ENCODE results near the gene NAP1L1.

Gene NAP1L1

DNA sequence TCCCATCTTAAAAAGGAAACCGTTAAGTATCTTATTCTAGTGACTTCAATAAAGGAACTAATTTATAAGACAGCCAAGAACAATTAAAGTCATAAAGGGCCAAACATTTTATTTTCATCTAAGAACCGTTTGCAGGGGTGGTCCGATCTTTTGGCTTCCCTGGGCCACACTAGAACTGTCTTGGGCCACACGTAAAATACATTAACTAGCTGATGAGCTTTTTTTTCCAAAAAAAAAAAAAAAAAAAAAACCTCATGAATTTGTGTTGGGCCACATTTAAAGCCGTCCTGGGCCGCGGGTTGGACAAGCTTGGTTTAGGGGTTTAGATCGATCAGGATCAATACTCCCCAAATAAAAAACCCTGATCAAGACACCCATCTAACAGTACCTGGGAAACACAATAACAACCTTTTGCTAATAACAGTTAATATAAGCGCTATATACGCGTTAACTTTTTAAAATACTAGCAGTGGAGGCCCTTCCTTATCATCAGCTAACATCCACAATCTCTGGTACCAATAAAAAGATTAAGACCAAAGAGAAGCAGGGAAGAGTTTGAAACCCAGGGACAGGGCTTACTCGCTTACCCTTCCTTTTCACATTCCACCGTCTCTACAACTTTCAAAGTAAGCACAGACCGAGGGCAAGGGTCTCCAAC is 1.1 kb downstream of the NAP1L1 start:
- no peak for DNase-seq (ENCODE audit: low spot score)

DNA sequence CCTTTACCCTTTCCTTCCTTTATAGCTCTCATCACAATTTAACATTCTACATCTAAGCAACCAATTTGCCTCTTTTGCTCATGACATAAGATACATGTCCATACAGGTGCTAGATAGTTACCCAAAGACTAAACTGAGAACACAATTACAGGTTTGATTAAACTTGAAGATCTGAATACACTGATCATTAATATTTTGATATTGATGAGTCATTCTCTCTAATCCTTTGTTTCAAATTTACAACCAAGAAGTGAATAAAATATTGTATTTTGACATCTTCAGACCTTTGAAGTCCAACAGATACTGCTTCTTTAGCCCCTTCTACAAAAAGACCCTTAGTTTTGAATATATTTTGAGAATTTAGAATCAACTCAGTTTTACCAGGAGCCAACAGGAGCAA is 2.6 kb downstream of the NAP1L1 start:
- DNase-seq (ENCODE audit: low spot score), result no peak

DNA sequence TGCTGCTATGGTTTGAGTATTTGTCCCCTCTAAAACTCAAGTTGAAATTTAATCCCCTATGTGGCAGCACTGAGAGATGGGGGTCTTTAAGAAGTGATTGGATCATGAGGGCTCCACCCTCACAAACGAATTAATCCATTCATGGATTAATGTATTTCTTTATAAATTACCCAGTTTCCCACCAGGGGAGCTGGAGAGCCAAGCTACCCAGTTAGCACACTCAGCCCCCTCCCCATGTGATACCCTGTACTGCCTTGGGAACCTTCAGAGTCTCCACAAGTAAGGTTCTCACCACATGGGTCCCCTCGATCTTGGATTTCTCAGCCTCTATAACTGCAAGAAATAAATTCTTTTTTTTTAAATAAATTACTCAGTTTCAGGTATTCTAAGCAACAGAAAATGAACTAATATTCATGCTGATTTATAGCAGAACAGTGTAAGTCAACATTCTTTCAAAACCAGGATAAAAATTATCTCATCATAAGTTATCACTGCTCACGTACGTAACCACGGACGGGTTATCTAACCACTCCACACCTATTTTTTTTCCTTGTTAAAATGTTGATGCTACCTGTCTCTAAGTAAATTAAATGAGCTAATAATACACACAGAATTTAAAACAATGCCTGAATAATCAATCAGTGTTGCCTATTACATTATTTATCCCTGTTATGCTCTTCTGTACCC is 3.6 kb downstream of the NAP1L1 start:
- DNase-seq (ENCODE audit: low spot score), result no peak

DNA sequence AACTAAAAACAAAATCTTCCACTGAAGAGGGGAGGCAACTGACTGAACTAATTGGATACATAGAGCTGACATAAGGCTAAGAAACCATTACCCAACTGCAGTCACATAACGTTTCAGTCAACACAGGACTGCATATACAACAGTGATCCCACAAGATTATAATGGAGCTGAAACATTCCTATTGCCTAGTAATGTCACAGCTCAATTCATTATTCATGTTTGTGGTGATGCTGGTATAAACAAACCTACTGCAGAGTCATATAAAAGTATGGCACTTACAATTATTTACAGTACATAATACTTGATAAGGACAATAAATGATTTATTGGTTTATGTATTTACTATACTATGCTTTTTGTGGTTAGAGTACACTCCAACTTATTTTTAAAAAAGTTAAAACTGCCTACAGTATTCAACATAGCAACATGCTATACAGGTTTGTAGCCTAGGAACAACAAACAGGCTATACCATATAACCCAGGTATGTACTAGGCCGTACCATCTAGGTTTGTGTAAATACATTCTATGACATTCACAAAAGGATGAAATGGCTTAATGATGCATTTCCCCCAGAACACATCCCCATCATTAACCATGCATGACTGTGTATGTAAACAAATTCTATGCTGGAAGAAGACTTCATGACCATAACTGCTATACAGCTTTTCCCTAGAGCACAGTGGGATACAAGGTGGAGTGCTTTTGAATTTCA is 4.3 kb downstream of the NAP1L1 start:
- DNase-seq (ENCODE audit: low spot score), result peak; percentile 22

DNA sequence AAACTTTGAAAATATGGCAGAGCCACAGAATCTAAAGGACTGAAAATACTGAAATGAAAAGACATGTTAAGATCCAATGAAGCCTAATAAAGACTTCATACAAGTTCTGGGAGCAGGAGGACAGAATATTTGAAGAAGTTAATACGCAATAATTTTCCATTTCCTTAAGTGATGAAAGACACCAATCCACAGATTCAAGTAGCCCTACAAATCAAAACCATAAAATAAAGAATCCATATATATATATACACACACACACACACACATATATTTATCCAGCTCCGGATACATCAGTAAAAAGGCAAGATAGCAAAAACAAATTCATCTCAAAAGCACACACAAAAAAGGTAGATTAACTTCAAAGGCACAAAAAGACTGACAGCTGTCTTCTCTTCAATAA is 5.7 kb downstream of the NAP1L1 start:
- DNase-seq (ENCODE audit: low spot score), result no peak

DNA sequence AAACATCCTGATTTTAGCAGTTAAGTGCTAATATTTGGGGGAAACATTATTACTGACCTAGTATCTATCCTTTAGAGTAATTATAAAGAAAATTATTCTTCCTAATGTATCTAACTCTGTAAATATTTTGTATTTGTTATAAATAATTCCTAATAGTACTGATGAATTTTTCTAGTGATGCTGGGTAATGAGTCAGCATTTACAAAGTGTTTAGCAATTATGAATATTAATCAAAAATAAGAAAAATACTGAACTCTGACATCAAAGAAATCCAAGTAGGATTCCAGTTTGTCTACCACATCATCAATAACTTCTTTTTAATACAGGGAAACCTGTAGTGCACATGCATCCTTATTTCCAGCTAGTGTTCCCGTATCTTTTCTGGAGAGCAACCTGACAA is 9.0 kb downstream of the NAP1L1 start:
- no peak for DNase-seq (ENCODE audit: low spot score)

DNA sequence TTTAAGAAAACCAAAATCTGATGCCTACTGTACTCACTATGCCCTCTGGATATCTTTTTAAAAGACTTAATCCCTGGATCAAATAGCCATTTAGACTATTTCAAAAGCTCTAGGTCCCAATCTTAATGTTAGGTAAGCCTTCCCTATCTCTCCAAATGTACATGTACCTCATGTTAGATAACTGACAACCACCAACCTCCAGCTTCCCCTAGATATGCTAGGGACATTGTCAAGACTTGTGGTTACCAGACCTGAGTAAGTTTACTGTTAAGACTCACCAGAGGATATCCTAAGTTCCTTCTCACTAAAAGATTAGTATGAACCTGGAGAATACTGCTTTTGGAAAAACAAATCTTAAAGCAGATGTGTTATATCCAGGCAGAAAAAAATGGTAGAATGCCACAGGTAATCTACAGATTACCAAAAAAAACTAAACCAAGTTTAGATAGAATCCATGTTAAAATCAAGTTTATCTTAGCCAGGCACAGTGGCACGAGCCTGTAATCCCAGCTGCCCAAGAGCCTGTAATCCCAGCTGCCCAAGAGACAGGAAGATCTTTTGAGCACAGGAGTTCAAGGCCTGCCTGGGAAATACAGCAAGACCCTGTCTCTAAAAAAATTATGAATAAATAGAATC is 9.7 kb downstream of the NAP1L1 start:
- peak; percentile 12 for DNase-seq (ENCODE audit: low spot score)

DNA sequence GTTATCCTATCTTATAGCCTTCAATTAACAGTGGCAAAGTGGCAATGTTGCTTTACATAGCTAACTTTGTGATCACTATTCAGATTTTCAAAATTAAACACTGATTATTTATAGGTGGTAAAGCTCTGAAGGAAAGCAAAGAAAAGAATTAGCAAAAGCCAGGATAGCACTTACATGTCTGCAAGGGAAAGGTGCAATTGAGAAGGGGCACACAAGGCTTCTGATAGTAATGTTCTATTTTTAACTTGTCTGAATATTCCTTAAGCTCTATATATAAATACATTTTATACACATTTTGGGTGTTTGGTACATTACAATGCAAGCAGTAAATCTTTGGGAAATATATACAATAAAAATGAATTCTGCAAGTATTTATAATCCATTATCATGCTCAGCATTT is 10.9 kb downstream of the NAP1L1 start:
- DNase-seq (ENCODE audit: low spot score), result no peak

DNA sequence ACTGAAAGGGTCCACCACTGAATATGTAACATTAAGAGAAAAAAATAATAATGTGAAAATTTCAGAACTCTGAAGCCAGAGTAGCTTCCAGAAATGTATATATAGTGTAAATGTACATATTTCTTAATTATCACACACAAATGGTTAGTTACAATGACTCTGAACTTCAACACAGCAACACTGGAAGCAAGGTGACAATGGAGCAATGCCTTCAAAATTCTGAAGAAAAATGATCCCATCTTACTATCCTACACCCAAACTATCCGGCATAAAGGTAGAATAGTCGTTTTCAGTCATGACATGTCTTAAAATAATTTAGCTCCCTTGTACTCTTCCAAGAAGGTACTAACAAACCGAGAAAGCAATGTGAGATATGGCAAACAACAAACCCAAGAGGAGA is 11.9 kb downstream of the NAP1L1 start:
- no peak for DNase-seq (ENCODE audit: low spot score)

DNA sequence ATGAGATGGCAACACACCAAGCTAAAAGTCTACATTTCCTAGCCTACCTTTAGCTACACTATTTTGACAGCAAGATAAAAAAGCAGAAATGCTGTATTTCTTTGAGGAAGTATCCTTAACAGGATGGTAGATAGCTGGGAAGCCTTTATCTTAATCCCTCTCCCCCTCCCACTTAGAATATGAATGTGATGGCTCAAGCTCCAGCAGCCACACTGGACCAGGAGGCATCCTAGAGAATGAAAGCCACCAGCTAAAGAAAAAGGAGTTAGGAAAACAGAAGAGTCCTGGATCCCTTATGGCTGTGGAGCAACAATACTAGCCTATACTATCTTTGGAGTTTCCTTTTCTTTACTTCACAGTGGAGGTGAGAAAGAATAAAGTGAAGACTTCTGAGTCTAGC is 15.1 kb downstream of the NAP1L1 start:
- no peak for DNase-seq (ENCODE audit: low spot score)

DNA sequence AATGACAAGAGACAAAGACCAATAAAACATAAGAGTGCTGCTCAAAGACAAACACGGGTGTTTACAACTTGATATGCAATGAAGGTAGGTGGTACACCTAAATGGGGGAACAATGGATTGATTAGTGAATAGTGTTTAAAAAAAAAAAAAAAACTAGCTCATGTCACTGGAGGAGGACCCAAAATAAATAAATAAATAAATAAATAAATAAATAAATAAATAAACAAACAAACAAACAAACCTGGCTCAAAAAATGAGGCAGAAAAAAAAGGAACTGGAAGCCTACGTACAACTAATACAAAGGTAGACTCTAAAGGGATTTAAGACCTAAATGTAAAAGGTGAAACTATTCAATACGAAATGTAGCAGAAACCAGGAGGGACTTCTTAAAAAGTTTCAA is 18.6 kb downstream of the NAP1L1 start:
- no peak for DNase-seq (ENCODE audit: low spot score)

DNA sequence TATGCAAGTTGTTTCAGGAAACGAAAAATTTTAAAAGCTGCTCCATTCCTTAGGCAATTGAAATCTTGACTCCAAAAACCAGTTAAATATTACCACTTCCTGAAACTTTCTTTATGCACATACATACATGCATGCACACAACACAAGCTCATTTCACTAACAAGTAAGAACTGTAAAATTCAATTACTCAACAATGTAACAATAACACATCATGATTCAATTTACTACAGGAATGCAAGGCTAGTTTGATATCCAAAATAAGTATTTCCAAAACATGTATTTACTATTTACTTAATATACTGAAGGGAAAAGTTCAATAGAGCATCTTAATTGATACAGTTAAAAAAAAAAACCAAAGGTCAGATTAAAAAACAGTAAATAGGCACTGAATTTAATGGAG is 19.6 kb downstream of the NAP1L1 start:
- DNase-seq (ENCODE audit: low spot score), result no peak

DNA sequence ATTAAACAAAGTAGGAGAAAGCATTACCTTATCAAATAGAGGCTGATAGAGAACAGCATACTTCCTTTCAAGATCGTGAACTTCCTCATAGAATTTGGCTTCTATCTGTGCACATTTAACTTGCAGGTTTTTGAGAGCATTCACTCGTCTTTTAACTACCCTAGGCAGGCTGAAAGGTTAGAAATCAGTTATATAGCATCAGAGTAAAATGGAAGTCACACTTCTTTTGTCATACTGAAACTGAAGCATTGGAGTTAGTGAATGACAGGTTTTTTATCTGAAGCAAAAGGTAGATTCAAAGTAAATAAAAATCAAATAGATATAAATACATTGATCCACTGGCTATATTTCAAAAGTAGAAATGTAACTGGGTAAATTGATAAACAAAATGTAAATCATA is 24.4 kb downstream of the NAP1L1 start:
- DNase-seq (ENCODE audit: low spot score), result no peak

DNA sequence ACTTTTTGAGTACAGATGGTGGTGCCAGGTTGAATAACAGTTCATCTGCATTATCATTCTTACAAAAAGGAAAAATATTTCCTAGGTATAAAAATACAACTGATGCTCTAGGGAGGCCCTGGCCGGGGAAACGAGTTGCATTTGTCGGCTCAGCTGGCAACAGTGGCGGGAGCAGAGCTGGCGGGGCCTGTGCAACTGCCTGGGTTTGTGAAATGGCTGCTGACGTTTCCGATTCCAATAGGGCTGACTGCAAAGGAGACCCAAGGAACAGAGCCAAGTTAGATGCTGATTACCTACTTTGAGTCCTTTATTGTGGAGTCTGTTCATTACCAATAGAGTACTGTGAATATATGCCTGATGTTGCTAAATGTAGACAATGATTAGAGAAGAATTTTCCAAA is 27.2 kb downstream of the NAP1L1 start:
- DNase-seq (ENCODE audit: low spot score), result no peak

DNA sequence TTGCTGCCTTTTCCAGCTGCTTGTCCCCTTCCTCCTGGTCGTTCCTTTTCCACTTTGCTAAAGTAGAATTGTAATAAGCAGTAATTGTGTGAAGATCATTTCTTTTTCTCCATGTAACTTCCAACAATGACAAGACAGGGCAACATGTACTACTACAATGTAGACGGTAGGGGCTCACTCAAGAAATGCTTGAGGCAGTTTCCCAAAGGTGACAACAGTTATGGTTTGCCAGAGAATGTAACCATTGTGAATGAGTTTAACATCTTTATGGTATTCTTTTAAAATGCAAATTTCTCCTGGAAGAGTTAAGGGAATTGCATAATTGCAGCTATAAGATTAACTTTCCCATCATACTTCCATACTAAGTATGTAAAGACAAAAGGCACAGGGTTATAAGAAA is 29.1 kb downstream of the NAP1L1 start:
- no peak for DNase-seq (ENCODE audit: low spot score)

DNA sequence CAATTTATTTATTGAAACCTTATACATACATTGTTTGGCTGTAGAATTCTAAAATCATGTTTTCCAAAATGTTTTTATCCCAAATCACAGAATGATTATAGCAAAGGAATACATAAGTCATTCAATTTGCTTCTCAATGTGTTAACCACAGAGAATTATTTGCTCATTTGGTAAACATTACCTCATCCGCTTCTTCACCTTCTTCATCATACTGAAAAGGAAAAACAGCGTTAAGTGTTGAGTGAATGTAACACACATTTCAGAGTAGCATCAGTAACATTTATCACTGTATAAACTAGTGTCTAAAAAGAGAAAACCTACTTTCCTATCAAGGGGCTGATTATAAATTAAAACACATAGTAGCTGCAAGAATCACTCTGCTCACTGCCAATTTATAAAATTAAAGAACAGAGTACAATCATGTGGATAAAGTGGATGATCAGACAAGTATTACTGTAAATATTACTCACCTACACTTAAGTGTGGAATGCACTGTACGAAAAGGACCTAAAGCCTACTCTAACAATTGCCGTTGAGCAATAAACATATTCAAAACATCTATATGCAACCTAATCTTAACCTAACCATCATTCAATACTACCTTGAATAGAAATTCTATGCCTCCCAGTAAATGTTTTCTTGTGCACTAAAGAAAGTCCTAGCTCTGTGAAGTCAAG is 34.8 kb downstream of the NAP1L1 start:
- no peak for DNase-seq (ENCODE audit: low spot score)

DNA sequence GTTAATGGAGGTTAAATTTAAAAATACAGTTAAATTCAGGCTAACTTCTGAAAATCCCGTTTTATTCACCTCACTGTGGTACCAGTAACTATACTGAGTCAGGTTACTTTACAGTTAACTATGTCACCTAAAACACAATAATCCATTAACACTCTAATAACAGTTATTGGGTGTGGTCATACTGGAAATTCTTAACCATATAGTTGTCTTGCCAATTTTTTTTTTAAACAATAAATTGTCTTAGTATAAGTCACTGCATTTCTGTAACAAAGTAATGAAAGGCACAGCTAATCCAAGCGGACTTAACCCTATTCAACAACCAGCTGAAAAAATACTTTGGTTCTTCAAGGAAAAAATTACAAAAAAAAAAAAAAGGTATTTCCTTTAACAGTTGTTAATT is 36.7 kb downstream of the NAP1L1 start:
- no peak for DNase-seq (ENCODE audit: low spot score)

DNA sequence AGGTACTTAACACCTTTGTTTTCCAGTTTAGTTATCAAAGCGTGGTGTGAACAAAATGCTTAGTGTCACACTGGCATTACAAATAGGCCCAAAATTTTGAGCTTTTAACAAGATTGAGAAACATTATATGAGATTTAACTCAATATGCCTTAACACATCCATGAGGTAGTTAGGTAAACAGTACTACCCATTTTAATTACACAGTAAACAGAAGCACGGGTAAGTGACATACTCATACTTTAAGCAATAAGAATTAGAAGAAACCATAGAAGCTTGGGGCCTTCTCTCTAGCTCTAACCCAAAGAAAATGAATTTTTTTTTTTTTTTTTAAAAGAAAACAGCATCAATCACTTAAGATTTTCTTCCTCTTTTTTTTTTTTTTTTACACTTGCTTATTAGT is 37.4 kb downstream of the NAP1L1 start:
- DNase-seq (ENCODE audit: low spot score), result no peak

DNA sequence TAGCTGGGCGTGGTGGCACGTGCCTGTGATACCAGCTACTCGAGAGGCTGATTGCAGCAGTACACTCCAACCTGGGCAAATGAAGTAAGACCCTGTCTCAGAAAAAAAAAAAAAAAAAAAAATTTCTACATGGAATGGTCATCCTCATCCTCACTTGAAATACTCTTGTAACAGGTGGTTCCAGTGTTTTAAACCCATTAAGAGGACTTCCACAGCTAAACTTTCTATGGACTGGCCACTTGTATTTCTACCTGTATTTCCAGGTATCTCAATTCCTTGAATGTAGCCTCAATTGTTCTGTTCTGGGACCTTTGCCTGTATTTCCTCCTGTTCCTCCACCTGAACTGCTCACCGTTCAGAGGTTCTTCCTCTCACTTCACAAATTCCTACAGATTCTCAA is 41.1 kb downstream of the NAP1L1 start:
- DNase-seq (ENCODE audit: low spot score), result no peak

DNA sequence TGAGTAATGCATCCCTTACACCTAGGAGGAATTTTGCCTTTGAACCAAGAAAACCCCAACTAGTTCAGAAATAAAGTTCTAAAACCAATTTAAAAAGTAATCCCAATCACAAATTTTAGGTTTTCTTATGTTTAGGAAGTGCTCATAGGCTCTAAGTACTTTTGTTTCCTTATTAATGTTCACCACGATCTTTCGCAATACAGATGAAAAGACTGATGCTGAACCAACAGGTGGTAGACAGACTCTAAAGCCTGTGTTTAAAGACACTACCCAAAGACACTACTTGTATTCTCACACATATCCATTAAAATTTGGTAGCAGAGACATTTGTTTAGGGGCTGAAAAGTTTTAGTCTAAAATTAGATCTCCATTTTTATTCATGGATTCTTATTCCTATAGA is 42.3 kb downstream of the NAP1L1 start:
- no peak for DNase-seq (ENCODE audit: low spot score)

DNA sequence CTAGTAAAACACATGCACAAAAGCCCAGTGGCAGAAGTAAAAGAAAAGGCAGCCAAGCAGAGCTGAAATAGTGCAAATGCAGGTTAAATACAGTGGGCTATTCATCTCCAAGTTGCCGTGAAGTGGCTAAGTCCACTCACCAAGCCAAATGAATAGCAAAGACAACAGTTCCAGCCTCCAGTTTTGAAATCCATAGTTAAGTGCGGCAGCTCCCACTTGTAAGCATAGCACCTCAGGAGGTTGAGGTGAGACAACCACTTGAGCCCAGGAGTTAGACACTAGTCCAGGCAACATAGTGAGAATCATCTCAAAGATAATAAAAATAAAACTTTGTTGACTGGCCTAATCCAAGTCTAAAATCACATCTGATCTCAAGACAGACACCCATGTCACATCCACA is 43.1 kb downstream of the NAP1L1 start:
- DNase-seq (ENCODE audit: low spot score), result no peak

DNA sequence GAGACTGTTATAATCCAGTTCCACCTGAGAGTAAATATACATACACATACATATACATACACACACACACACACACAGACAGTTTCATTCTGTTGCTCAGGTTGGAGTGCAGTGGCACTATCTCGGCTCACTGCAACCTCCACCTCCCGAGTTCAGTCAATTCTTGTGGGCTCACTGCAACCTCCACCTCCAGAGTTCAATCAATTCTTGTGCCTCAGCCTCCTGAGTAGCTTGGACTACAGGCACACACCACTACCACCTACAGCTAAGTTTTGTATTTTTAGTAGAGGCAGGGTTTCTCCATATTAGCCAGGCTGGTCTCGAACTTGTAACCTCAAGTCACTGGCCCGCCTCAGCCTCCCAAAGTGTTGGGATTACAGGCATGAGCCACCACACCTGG is 44.0 kb downstream of the NAP1L1 start:
- no peak for DNase-seq (ENCODE audit: low spot score)

DNA sequence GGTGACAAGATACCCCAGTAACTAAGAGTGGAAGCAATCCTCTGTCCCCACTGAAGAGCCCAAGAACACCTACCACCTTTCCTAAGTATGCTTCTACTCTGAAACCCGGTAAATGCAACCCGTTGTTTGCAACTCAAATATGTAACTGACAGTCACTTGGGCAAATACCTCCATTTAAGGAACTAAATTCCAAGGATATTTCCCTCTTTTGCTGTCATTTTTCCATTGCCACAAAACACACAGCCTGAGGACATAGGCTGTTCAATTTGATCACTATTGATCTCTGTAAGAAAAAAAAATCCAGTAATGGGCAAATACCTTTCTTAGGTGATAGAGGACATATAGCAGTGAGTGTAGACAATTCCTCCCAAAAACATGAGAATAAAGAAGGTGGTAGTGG is 46.3 kb downstream of the NAP1L1 start:
- DNase-seq (ENCODE audit: low spot score), result no peak

All from kidney tubule cell (primary cell).